HT-29 (cell line): ENCODE results near the gene CCDC51. TPM values are rescaled to one million over a fixed set of nuclear protein-coding genes. Genes with fewer than 3 reads are reported as not detected.

Experiments used
- total RNA-seq: library from RNA; depleted of rRNA; stranded (reverse); fragments of >200 nt; shearing (Covaris generic); gene quantifications from 2 replicates; pipeline ENCODE4 v1.2.3, GENCODE V29; 2014; rRNA removed

The CCDC51 gene
- total RNA-seq, 1 experiment from 2014 or later = 19.1 TPM

Other genes with a start within 250 kb of the CCDC51 start
- not detected in 2 replicates for gene CAMP, start 216.6 kb downstream of the CCDC51 start, total RNA-seq
- gene ZNF589, start 199.0 kb downstream of the CCDC51 start, total RNA-seq = 3.4 and 4.4 TPM in 2 replicates
- gene NME6, start 138.8 kb downstream of the CCDC51 start, total RNA-seq = 18.1 and 37.3 TPM in 2 replicates
- gene SPINK8, start 106.5 kb downstream of the CCDC51 start, total RNA-seq = not detected in 2 replicates
- gene FBXW12, start 67.9 kb downstream of the CCDC51 start, total RNA-seq = not detected in 2 replicates
- 194 and 209 TPM in 2 replicates for gene PLXNB1, start 10.0 kb downstream of the CCDC51 start, total RNA-seq
- gene TMA7, start 138 bp upstream of the CCDC51 start, total RNA-seq = 173 and 180 TPM in 2 replicates
- gene ATRIP, start 6.6 kb upstream of the CCDC51 start, total RNA-seq = 6.7 and 7.7 TPM in 2 replicates
- 83.6 and 85.4 TPM in 2 replicates for gene SHISA5, start 64.1 kb upstream of the CCDC51 start, total RNA-seq
- 2.0 and 5.0 TPM in 2 replicates for gene PFKFB4, start 116.7 kb upstream of the CCDC51 start, total RNA-seq
- not detected in 2 replicates for gene UCN2, start 123.7 kb upstream of the CCDC51 start, total RNA-seq
- gene COL7A1, start 155.2 kb upstream of the CCDC51 start, total RNA-seq = 0.10 and 0.31 TPM in 2 replicates
- gene UQCRC1, start 169.5 kb upstream of the CCDC51 start, total RNA-seq = 210 and 212 TPM in 2 replicates
- gene TMEM89, start 181.7 kb upstream of the CCDC51 start, total RNA-seq = not detected in 2 replicates
- gene SLC26A6, start 195.3 kb upstream of the CCDC51 start, total RNA-seq = 28.3 and 32.1 TPM in 2 replicates
- 9.9 and 12.5 TPM in 2 replicates for gene CELSR3, start 222.8 kb upstream of the CCDC51 start, total RNA-seq
- gene NCKIPSD, start 245.8 kb upstream of the CCDC51 start, total RNA-seq = 33.8 and 42.8 TPM in 2 replicates